Measurements from ENCODE around the gene CCM2. TPM values are rescaled to one million over a fixed set of nuclear protein-coding genes. Genes with fewer than 3 reads are reported as not detected.

The CCM2 gene
- total and polyA plus RNA-seq, 2 of the 8 experiments (the other 6 are each of a cell fraction or from before 2014, with no cell fraction given): 31.6 to 41.2 TPM

DNA sequence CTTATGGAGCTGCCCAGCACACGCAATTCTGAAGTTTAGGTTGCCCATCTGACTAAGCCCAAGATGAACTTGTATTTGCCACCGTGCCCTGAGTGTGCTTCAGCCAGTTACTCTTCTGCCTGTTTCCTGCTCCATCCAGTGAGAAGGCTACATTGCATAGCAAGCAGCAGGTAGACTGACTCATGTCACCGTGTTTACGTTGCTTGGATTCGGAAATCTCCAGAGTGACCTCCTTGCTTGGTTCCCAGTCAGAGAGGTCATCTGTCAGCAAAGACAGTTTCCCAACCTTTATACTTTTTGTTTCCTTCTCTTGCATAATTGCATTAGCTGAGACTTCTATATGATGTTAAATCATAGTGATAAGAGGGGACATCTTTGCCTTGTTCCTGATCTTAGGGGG is 57.9 kb downstream of the CCM2 start (continued):
- TF ChIP-seq, protein P1, sequence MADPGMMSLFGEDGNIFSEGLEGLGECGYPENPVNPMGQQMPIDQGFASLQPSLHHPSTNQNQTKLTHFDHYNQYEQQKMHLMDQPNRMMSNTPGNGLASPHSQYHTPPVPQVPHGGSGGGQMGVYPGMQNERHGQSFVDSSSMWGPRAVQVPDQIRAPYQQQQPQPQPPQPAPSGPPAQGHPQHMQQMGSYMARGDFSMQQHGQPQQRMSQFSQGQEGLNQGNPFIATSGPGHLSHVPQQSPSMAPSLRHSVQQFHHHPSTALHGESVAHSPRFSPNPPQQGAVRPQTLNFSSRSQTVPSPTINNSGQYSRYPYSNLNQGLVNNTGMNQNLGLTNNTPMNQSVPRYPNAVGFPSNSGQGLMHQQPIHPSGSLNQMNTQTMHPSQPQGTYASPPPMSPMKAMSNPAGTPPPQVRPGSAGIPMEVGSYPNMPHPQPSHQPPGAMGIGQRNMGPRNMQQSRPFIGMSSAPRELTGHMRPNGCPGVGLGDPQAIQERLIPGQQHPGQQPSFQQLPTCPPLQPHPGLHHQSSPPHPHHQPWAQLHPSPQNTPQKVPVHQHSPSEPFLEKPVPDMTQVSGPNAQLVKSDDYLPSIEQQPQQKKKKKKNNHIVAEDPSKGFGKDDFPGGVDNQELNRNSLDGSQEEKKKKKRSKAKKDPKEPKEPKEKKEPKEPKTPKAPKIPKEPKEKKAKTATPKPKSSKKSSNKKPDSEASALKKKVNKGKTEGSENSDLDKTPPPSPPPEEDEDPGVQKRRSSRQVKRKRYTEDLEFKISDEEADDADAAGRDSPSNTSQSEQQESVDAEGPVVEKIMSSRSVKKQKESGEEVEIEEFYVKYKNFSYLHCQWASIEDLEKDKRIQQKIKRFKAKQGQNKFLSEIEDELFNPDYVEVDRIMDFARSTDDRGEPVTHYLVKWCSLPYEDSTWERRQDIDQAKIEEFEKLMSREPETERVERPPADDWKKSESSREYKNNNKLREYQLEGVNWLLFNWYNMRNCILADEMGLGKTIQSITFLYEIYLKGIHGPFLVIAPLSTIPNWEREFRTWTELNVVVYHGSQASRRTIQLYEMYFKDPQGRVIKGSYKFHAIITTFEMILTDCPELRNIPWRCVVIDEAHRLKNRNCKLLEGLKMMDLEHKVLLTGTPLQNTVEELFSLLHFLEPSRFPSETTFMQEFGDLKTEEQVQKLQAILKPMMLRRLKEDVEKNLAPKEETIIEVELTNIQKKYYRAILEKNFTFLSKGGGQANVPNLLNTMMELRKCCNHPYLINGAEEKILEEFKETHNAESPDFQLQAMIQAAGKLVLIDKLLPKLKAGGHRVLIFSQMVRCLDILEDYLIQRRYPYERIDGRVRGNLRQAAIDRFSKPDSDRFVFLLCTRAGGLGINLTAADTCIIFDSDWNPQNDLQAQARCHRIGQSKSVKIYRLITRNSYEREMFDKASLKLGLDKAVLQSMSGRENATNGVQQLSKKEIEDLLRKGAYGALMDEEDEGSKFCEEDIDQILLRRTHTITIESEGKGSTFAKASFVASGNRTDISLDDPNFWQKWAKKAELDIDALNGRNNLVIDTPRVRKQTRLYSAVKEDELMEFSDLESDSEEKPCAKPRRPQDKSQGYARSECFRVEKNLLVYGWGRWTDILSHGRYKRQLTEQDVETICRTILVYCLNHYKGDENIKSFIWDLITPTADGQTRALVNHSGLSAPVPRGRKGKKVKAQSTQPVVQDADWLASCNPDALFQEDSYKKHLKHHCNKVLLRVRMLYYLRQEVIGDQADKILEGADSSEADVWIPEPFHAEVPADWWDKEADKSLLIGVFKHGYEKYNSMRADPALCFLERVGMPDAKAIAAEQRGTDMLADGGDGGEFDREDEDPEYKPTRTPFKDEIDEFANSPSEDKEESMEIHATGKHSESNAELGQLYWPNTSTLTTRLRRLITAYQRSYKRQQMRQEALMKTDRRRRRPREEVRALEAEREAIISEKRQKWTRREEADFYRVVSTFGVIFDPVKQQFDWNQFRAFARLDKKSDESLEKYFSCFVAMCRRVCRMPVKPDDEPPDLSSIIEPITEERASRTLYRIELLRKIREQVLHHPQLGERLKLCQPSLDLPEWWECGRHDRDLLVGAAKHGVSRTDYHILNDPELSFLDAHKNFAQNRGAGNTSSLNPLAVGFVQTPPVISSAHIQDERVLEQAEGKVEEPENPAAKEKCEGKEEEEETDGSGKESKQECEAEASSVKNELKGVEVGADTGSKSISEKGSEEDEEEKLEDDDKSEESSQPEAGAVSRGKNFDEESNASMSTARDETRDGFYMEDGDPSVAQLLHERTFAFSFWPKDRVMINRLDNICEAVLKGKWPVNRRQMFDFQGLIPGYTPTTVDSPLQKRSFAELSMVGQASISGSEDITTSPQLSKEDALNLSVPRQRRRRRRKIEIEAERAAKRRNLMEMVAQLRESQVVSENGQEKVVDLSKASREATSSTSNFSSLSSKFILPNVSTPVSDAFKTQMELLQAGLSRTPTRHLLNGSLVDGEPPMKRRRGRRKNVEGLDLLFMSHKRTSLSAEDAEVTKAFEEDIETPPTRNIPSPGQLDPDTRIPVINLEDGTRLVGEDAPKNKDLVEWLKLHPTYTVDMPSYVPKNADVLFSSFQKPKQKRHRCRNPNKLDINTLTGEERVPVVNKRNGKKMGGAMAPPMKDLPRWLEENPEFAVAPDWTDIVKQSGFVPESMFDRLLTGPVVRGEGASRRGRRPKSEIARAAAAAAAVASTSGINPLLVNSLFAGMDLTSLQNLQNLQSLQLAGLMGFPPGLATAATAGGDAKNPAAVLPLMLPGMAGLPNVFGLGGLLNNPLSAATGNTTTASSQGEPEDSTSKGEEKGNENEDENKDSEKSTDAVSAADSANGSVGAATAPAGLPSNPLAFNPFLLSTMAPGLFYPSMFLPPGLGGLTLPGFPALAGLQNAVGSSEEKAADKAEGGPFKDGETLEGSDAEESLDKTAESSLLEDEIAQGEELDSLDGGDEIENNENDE (IDR thresholded peaks at IDR 0.05; ENCODE audit: insufficient replicate concordance, low read length): no peak
- TF ChIP-seq GABPA (IDR thresholded peaks at IDR 0.05; ENCODE audit: borderline replicate concordance, insufficient read depth, low read length) (no peak), CREB1 (IDR thresholded peaks at IDR 0.05) (no peak), CBX8 (IDR thresholded peaks at IDR 0.05; ENCODE audit: borderline replicate concordance, low read depth, low read length) (no peak), SIRT6 (IDR thresholded peaks at IDR 0.05; ENCODE audit: low read length) (no peak), GTF2F1 (IDR thresholded peaks at IDR 0.05; ENCODE audit: borderline replicate concordance, low read depth, low read length) (no peak), TCF12 (IDR thresholded peaks at IDR 0.05; ENCODE audit: low read depth, low read length) (no peak), EP300 (IDR thresholded peaks at IDR 0.05; ENCODE audit: borderline replicate concordance in 1 of 2, low read depth in 2 of 2, low read length in 2 of 2) (no peak), POU5F1 (IDR thresholded peaks at IDR 0.05; ENCODE audit: low read depth, low read length) (no peak), CTBP2 (IDR thresholded peaks at IDR 0.05; ENCODE audit: borderline replicate concordance, insufficient read depth, insufficient read length, low read length) (no peak), SAP30 (IDR thresholded peaks at IDR 0.05; ENCODE audit: insufficient read depth, insufficient replicate concordance, low read length) (no peak), NANOG (IDR thresholded peaks at IDR 0.05; ENCODE audit: insufficient read depth, low read depth, low read length, poor library complexity, severe bottlenecking) (no peak)

All from H1 (cell line).